ENCODE data around the gene TBCD.

The TBCD gene

DNA sequence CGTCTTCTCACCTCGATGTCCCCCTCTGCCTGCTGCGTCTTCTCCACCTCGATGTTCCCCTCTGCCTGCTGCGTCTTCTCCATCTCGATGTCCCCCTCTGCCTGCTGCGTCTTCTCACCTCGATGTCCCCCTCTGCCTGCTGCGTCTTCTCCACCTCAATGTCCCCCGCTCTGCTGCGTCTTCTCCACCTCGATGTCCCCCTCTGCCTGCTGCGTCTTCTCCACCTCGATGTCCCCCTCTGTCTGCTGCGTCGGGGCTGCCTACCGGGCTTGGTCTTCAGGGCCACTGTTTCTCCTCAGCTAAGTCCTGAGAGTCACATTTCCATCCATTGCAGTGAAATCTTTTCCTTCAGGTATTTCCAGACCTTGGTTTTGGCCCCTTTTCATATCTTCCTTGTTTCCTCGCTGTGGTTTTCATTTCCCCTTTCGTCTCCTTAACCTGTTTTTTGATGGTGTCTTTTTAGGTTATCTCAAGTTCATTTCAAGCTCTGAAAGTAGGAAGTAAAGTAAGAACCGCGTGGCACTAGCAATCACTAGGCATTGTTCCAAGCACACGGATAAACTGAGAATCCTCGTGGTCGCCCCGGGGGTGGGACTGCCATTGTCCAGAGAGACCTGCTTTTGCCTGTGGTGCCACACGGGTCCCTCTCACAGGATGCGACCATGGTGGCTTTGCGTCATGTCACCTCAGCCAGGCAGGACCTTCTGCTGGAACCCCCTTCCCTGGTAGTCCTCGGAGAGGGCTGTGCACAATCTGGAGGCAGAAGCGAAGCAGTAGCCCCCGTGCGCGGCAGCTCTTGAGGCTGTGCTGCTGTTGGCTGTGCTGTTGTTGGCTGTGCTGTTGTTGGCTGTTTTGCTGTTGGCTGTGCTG is 97.4 kb downstream of the TBCD start:
- Histone ChIP-seq H3K27me3 (no peaks in the 10 kb centered on the region), H3K4me3 (ENCODE audit: low read depth, low read length) (no peak overlapping the region), H3K4me1 (no peaks in the 10 kb centered on the region), H3K36me3 (no peaks in the 10 kb centered on the region), H3K9me3 (no peaks in the 10 kb centered on the region)
- TF ChIP-seq, protein P1, sequence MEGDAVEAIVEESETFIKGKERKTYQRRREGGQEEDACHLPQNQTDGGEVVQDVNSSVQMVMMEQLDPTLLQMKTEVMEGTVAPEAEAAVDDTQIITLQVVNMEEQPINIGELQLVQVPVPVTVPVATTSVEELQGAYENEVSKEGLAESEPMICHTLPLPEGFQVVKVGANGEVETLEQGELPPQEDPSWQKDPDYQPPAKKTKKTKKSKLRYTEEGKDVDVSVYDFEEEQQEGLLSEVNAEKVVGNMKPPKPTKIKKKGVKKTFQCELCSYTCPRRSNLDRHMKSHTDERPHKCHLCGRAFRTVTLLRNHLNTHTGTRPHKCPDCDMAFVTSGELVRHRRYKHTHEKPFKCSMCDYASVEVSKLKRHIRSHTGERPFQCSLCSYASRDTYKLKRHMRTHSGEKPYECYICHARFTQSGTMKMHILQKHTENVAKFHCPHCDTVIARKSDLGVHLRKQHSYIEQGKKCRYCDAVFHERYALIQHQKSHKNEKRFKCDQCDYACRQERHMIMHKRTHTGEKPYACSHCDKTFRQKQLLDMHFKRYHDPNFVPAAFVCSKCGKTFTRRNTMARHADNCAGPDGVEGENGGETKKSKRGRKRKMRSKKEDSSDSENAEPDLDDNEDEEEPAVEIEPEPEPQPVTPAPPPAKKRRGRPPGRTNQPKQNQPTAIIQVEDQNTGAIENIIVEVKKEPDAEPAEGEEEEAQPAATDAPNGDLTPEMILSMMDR (IDR thresholded peaks at IDR 0.05; ENCODE audit: low read depth, low read length): no peak
- no peak for DNase-seq

- Histone ChIP-seq H3K9me3 (no peaks in the 10 kb centered on the region), H3K4me3 (ENCODE audit: low read depth, low read length) (no peak overlapping the region)
- TF ChIP-seq, protein P1 (IDR thresholded peaks at IDR 0.05; ENCODE audit: low read depth, low read length): no peak
These were observed 99.5 kb downstream of the TBCD start for GRCh38 chr17:82851381-82851780.

DNA sequence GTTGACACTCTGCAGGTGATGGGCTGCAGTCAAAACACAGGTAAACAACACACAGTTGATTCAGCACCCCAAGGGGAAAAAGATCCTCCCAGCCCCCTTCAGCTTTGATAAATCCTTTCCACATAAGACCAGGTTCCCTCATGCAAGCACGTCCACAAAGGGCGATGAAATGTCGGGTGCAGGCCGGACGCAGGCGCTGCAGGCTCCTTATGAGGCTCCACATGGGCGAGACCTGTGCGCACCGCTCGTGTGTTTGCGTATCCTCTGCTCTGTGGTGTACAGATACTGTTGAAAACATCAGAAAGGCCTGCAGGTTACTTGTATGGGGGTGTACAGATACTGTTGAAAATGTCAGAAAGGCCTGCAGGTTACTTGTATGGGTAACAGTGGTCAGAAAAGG is 102.4 kb downstream of the TBCD start:
- no peaks in the 10 kb centered on the region for H3K27me3 ChIP-seq
- no peak for DNase-seq
- H3K4me3 ChIP-seq (ENCODE audit: low read depth, low read length): no peak overlapping the region
- H3K36me3 ChIP-seq: no peaks in the 10 kb centered on the region; the same call in 1 of the 2 replicates
- no peaks in the 10 kb centered on the region for H3K4me1 ChIP-seq
- TF ChIP-seq, protein P1 (IDR thresholded peaks at IDR 0.05; ENCODE audit: low read depth, low read length): no peak
- H3K9me3 ChIP-seq: no peaks in the 10 kb centered on the region; the same call in 1 of the 2 replicates

More at GRCh38 chr17:82851381-82851780, 99.5 kb downstream of the TBCD start:
- no peak for DNase-seq
- H3K27me3 ChIP-seq: no peaks in the 10 kb centered on the region
- H3K4me1 ChIP-seq: no peaks in the 10 kb centered on the region
- no peaks in the 10 kb centered on the region; the same call in 1 of the 2 replicates for H3K36me3 ChIP-seq

GRCh38 chr17:82856361-82856760 is 104.5 kb downstream of the TBCD start:
- Histone ChIP-seq H3K36me3 (no peaks in the 10 kb centered on the region; the same call in 1 of the 2 replicates), H3K9me3 (no peaks in the 10 kb centered on the region; the same call in 1 of the 2 replicates), H3K4me1 (peaks cover 9% of the 10 kb centered on the region), H3K4me3 (ENCODE audit: low read depth, low read length) (no peak overlapping the region), H3K27me3 (no peaks in the 10 kb centered on the region)
- TF ChIP-seq, protein P1 (IDR thresholded peaks at IDR 0.05; ENCODE audit: low read depth, low read length): no peak
- no peak for DNase-seq

DNA sequence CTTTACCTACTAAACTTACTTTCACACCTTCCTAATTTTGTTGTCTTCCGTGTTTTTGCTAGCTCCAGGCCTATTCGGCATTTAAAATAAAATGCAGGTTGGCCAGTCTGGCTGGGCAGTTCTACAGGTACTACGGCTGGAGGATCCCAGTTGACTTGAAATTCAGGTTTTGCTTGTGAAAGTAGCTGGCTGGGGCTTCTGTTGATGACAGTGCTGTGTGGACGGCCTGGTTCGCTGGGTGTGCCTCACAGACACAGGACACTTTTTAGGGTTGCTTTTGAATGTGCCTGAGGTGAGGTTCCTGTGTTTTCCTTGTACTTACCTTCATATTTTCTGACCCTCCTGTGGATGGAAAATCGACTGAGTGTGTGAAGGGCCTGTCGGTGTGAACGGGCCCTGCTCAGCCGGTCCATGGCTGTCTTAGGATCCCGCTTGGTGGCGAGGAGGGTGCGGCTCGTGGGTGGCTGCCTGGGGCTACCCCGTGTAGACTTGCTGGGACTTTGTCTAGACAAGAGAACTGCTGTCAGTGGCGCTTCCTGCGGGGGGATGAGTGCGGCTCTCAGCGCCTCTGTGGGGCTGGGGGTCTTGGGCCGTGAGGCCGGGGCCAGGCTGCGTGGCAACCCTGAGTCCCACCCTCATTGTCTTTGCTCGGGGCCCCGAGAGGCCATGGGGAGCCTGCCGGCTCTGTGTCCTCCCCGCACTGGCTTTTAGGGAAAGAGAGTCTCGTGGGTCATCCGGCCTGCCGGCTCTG is 106.7 kb downstream of the TBCD start:
- TF ChIP-seq, protein P1 (IDR thresholded peaks at IDR 0.05; ENCODE audit: low read depth, low read length): no peak
- H3K36me3 ChIP-seq: no peaks in the 10 kb centered on the region; the same call in 1 of the 2 replicates
- H3K4me3 ChIP-seq (ENCODE audit: low read depth, low read length): no peak overlapping the region
- H3K4me1 ChIP-seq: peaks cover 14% of the 10 kb centered on the region
- DNase-seq: no peak
- H3K27me3 ChIP-seq: no peaks in the 10 kb centered on the region
- no peaks in the 10 kb centered on the region; the same call in 1 of the 2 replicates for H3K9me3 ChIP-seq
